DOHH2 (cell line): Measurements from ENCODE around the gene MAP7D2.

ENCODE experiments used
- H3F3A ChIP-seq: fragments of 200-600 bp; sonication (generic), shearing (Covaris generic); 2 replicates; pipeline ENCODE4 v1.6.0; 2016; ENCODE audit warnings: antibody characterized with exemption, mild to moderate bottlenecking; ENCODE audit not compliant: control insufficient read depth, insufficient read depth
- H3K27ac ChIP-seq: fragments of 200-600 bp; sonication (generic); 2 replicates; pipeline ENCODE4 v1.5.1; 2014; ENCODE audit warnings: low read depth, mild to moderate bottlenecking, low read length, moderate library complexity
- H3K27me3 ChIP-seq: fragments of 200-600 bp; sonication (generic); 2 replicates; pipeline ENCODE4 v1.6.1; 2014; ENCODE audit warnings: mild to moderate bottlenecking, low read length, mixed read lengths; ENCODE audit not compliant: control insufficient read depth
- H3K36me3 ChIP-seq: fragments of 200-600 bp; sonication (generic); 2 replicates; pipeline ENCODE4 v1.6.1; 2014; ENCODE audit warnings: mild to moderate bottlenecking, low read length, moderate library complexity, mixed read lengths; ENCODE audit not compliant: control insufficient read depth
- H3K4me1 ChIP-seq: fragments of 200-600 bp; sonication (generic); 2 replicates; pipeline ENCODE4 v1.6.1; 2014; ENCODE audit warnings: mild to moderate bottlenecking, low read length, mixed read lengths; ENCODE audit not compliant: control insufficient read depth
- H3K4me2 ChIP-seq: fragments of 200-600 bp; sonication (generic); 2 replicates; pipeline ENCODE4 v1.6.0; 2014; ENCODE audit warnings: mild to moderate bottlenecking, low read length, moderate library complexity
- H3K4me3 ChIP-seq: fragments of 200-600 bp; sonication (generic); 2 replicates; pipeline ENCODE4 v1.5.1; 2014; ENCODE audit warnings: mild to moderate bottlenecking, low read length, mixed read lengths
- H3K79me2 ChIP-seq: fragments of 200-600 bp; sonication (generic); 2 replicates; pipeline ENCODE4 v1.6.1; 2014; ENCODE audit warnings: mild to moderate bottlenecking, low read length, mixed read lengths; ENCODE audit not compliant: control insufficient read depth
- H3K9me2 ChIP-seq: fragments of 200-600 bp; sonication (generic); replicated peaks from 2 replicates; pipeline ENCODE4 v1.6.1; 2014; ENCODE audit warnings: mild to moderate bottlenecking, low read length, mixed read lengths; ENCODE audit not compliant: control insufficient read depth
- H3K9me3 ChIP-seq: fragments of 200-600 bp; sonication (generic); 2 replicates; pipeline ENCODE4 v1.6.1; 2014; ENCODE audit warnings: antibody characterized with exemption, low read length, mixed read lengths; ENCODE audit not compliant: control insufficient read depth, insufficient read depth
- H4K20me1 ChIP-seq: fragments of 200-600 bp; sonication (generic); 2 replicates; pipeline ENCODE4 v1.6.0; 2014; ENCODE audit warnings: low read depth, mild to moderate bottlenecking, antibody characterized with exemption, low read length, moderate library complexity; ENCODE audit not compliant: control insufficient read depth, insufficient read depth
- CTCF ChIP-seq: fragments of 200-600 bp; sonication (generic); IDR thresholded peaks from one replicate; pipeline ENCODE4 v1.5.1; 2014; ENCODE audit warnings: antibody characterized with exemption, mild to moderate bottlenecking, low read depth, low read length; ENCODE audit not compliant: poor library complexity, severe bottlenecking
- EZH2phosphoT487 ChIP-seq: fragments of 200-600 bp; sonication (generic); IDR thresholded peaks from 2 replicates; pipeline ENCODE4 v1.6.1; 2017; ENCODE audit warnings: borderline replicate concordance, mild to moderate bottlenecking, antibody characterized with exemption, low read length, moderate library complexity, mixed read lengths

Gene MAP7D2

GRCh38 chrX:20042221-20042620 lies 74.5 kb downstream of the MAP7D2 start:
- H3K9me3 ChIP-seq: no peaks in the 10 kb centered on the region
- no peaks in the 10 kb centered on the region for H3K4me1 ChIP-seq
- H3F3A ChIP-seq: no peaks in the 10 kb centered on the region
- H3K4me3 ChIP-seq: no peak overlapping the region
- no peak overlapping the region for H3K4me2 ChIP-seq
- no peaks in the 10 kb centered on the region for H4K20me1 ChIP-seq
- no peak overlapping the region for H3K27ac ChIP-seq
- H3K9me2 ChIP-seq: no peaks in the 10 kb centered on the region
- no peaks in the 10 kb centered on the region for H3K27me3 ChIP-seq
- no peaks in the 10 kb centered on the region for H3K79me2 ChIP-seq
- H3K36me3 ChIP-seq: no peaks in the 10 kb centered on the region
- TF ChIP-seq EZH2phosphoT487: no peak
- no peak for TF ChIP-seq CTCF

- Histone ChIP-seq H3K4me1 (no peaks in the 10 kb centered on the region), H3K9me3 (no peaks in the 10 kb centered on the region), H3K4me2 (no peak overlapping the region), H3K4me3 (no peak overlapping the region), H3K27me3 (no peaks in the 10 kb centered on the region), H3K36me3 (no peaks in the 10 kb centered on the region), H3K27ac (no peak overlapping the region), H3K9me2 (no peaks in the 10 kb centered on the region), H3F3A (no peaks in the 10 kb centered on the region), H4K20me1 (no peaks in the 10 kb centered on the region), H3K79me2 (no peaks in the 10 kb centered on the region)
- no peak for TF ChIP-seq CTCF
- TF ChIP-seq EZH2phosphoT487: no peak
Measured at GRCh38 chrX:20038966-20039365, 77.7 kb downstream of the MAP7D2 start.

GRCh38 chrX:20037186-20037585 lies 79.5 kb downstream of the MAP7D2 start:
- Histone ChIP-seq H3K4me3 (no peak overlapping the region), H3K36me3 (no peaks in the 10 kb centered on the region), H3K9me3 (no peaks in the 10 kb centered on the region), H3K4me1 (no peaks in the 10 kb centered on the region), H3K27ac (no peak overlapping the region), H3K9me2 (no peaks in the 10 kb centered on the region), H3F3A (no peaks in the 10 kb centered on the region), H3K4me2 (no peak overlapping the region), H3K27me3 (no peaks in the 10 kb centered on the region), H4K20me1 (no peaks in the 10 kb centered on the region), H3K79me2 (no peaks in the 10 kb centered on the region)
- TF ChIP-seq EZH2phosphoT487 (no peak), CTCF (no peak)

GRCh38 chrX:20032201-20032600 lies 84.5 kb downstream of the MAP7D2 start:
- Histone ChIP-seq H3K27ac (no peak overlapping the region), H4K20me1 (no peaks in the 10 kb centered on the region), H3K4me2 (no peak overlapping the region), H3K36me3 (no peaks in the 10 kb centered on the region), H3K9me3 (no peaks in the 10 kb centered on the region), H3K9me2 (no peaks in the 10 kb centered on the region), H3K4me3 (no peak overlapping the region), H3K27me3 (no peaks in the 10 kb centered on the region), H3K79me2 (no peaks in the 10 kb centered on the region), H3K4me1 (no peaks in the 10 kb centered on the region), H3F3A (no peaks in the 10 kb centered on the region)
- TF ChIP-seq CTCF: no peak
- no peak for TF ChIP-seq EZH2phosphoT487
